MCF 10A (cell line): ENCODE results near the gene CFB. TPM values are rescaled to one million over a fixed set of nuclear protein-coding genes. Genes with fewer than 3 reads are reported as not detected.

Source experiments
- BruUV-seq: library from RNA; stranded (reverse); fragments of 400-500 nt; replicated peaks from 2 replicates; lab custom pipeline; 2021; lab: Mats Ljungman, UMichigan
- CTCF ChIA-PET: fragments of 300-600 bp; sonication (Branson Sonifier 250); formaldehyde crosslinking; extraction: SDS; loops from one replicate; lab custom pipeline; 2021; ENCODE audit warnings: antibody characterized with exemption, inconsistent platforms; lab: Yijun Ruan, JAX
- POLR2A ChIA-PET: fragments of 300-600, 350-650 bp; sonication (Branson Sonifier 250); formaldehyde crosslinking; extraction: SDS; loops from one replicate; lab custom pipeline; 2020; ENCODE audit warnings: antibody characterized with exemption, inconsistent platforms; lab: Yijun Ruan, JAX
- DNase-seq: peaks from one replicate; pipeline ENCODE4 v3.0.0-alpha.2; 2018; ENCODE audit not compliant: unreplicated experiment
- H3K27ac Mint-ChIP-seq: one replicate; pipeline ENCODE4 v1.8.0; 2022; ENCODE audit warnings: mild to moderate bottlenecking, low read depth, mixed read lengths; ENCODE audit not compliant: unreplicated experiment
- H3K27me3 Mint-ChIP-seq: one replicate; pipeline ENCODE4 v1.8.0; 2022; ENCODE audit warnings: mixed read lengths; ENCODE audit not compliant: insufficient read depth, unreplicated experiment
- H3K36me3 Mint-ChIP-seq: one replicate; pipeline ENCODE4 v1.8.0; 2022; ENCODE audit warnings: mild to moderate bottlenecking, moderate library complexity, mixed read lengths; ENCODE audit not compliant: insufficient read depth, unreplicated experiment
- H3K4me1 Mint-ChIP-seq: one replicate; pipeline ENCODE4 v1.8.0; 2022; ENCODE audit warnings: mixed read lengths; ENCODE audit not compliant: insufficient read depth, unreplicated experiment
- H3K4me3 Mint-ChIP-seq: one replicate; pipeline ENCODE4 v1.8.0; 2022; ENCODE audit warnings: mild to moderate bottlenecking, moderate library complexity, mixed read lengths; ENCODE audit not compliant: unreplicated experiment
- H3K9me3 Mint-ChIP-seq: one replicate; pipeline ENCODE4 v1.8.0; 2022; ENCODE audit warnings: mixed read lengths; ENCODE audit not compliant: unreplicated experiment
- CTCF ChIP-seq: fragments of 200-600 bp; IDR thresholded peaks from one replicate; pipeline ENCODE4 v1.8.0; 2022; ENCODE audit warnings: antibody characterized with exemption, mild to moderate bottlenecking; ENCODE audit not compliant: unreplicated experiment
- intact Hi-C: fragments of 100-400 bp; cut with micrococcal nuclease; formaldehyde crosslinking; loops from 2 replicates; pipeline ENCODE4 v1.14.1; 2022
- total RNA-seq: library from RNA; stranded (reverse); gene quantifications from 2 replicates; pipeline ENCODE4 v1.2.3, GENCODE V29; 2022

CFB gene
- total RNA-seq, 1 experiment from 2014 or later, result 24.6 TPM

GRCh38 chr6:31961616-31962015 lies 15.7 kb downstream of the CFB start:
- H3K27me3 Mint-ChIP-seq, result no peaks in the 10 kb centered on the region
- no TSS peak for BruUV-seq

GRCh38 chr6:31963921-31964320 lies 18.0 kb downstream of the CFB start:
- Mint-ChIP-seq H3K4me3 (no peak overlapping the region), H3K9me3 (no peaks in the 10 kb centered on the region), H3K27ac (no peak overlapping the region), H3K36me3 (peaks cover 79% of the 10 kb centered on the region), H3K27me3 (no peaks in the 10 kb centered on the region), H3K4me1 (peaks cover 9% of the 10 kb centered on the region)
- ChIA-PET POLR2A (interaction anchor here (1.3 kb wide), 1 partner anchor 9 kb away, joined by 5 read pairs; no protein-coding TSS in a partner anchor), CTCF (interaction anchor here (0.6 to 1.1 kb wide), 2 partner anchors 11 to 301 kb away, joined by 3 read pairs; no protein-coding TSS in a partner anchor)
- TF ChIP-seq CTCF, result no peak
- intact Hi-C loops, result no loop called here
- no TSS peak for BruUV-seq
- DNase-seq, result no peak

More at GRCh38 chr6:31961616-31962015, 15.7 kb downstream of the CFB start:
- no peak overlapping the region for H3K27ac Mint-ChIP-seq
- CTCF ChIA-PET, result no interaction called here
- H3K9me3 Mint-ChIP-seq, result no peaks in the 10 kb centered on the region
- no peak for DNase-seq
- POLR2A ChIA-PET, result interaction anchor here (1.0 to 1.3 kb wide), 2 partner anchors 9 to 10 kb away, joined by 3 to 6 read pairs; partner anchors contain the start of gene DXO
- intact Hi-C loops, result no loop called here
- H3K36me3 Mint-ChIP-seq, result peaks cover 71% of the 10 kb centered on the region
- H3K4me3 Mint-ChIP-seq, result no peak overlapping the region
- no peak for TF ChIP-seq CTCF
- peaks cover 9% of the 10 kb centered on the region for H3K4me1 Mint-ChIP-seq

- DNase-seq, result no peak
- H3K4me3 Mint-ChIP-seq, result no peak overlapping the region
- CTCF ChIA-PET, result interaction anchor here (0.7 to 3.9 kb wide), 2 partner anchors 13 to 1050 kb away, joined by 3 to 14 read pairs; no protein-coding TSS in a partner anchor
- no TSS peak for BruUV-seq
- H3K4me1 Mint-ChIP-seq, result peaks cover 11% of the 10 kb centered on the region
- intact Hi-C loops, result no loop called here
- H3K27me3 Mint-ChIP-seq, result no peaks in the 10 kb centered on the region
- H3K27ac Mint-ChIP-seq, result no peak overlapping the region
- no peaks in the 10 kb centered on the region for H3K9me3 Mint-ChIP-seq
- no peak for TF ChIP-seq CTCF
- H3K36me3 Mint-ChIP-seq, result peaks cover 88% of the 10 kb centered on the region
- POLR2A ChIA-PET, result no interaction called here
Measured at GRCh38 chr6:31965700-31966099, 19.8 kb downstream of the CFB start.

GRCh38 chr6:31966506-31966905 lies 20.6 kb downstream of the CFB start:
- Mint-ChIP-seq H3K27ac (no peak overlapping the region), H3K27me3 (no peaks in the 10 kb centered on the region), H3K4me3 (no peak overlapping the region), H3K4me1 (peaks cover 11% of the 10 kb centered on the region), H3K36me3 (peaks cover 88% of the 10 kb centered on the region), H3K9me3 (no peaks in the 10 kb centered on the region)
- DNase-seq, result no peak
- no TSS peak for BruUV-seq
- TF ChIP-seq CTCF, result no peak
- CTCF ChIA-PET, result interaction anchor here (3.9 kb wide), 1 partner anchor 14 kb away, joined by 14 read pairs; no protein-coding TSS in a partner anchor
- POLR2A ChIA-PET, result no interaction called here
- intact Hi-C loops, result no loop called here
